DOHH2 (cell line): ENCODE results near the gene TAGLN2.

Source experiments
- H3F3A ChIP-seq: fragments of 200-600 bp; sonication (generic), shearing (Covaris generic); 2 replicates; pipeline ENCODE4 v1.6.0; 2016; ENCODE audit warnings: antibody characterized with exemption, mild to moderate bottlenecking; ENCODE audit not compliant: control insufficient read depth, insufficient read depth
- H3K27ac ChIP-seq: fragments of 200-600 bp; sonication (generic); 2 replicates; pipeline ENCODE4 v1.5.1; 2014; ENCODE audit warnings: low read depth, mild to moderate bottlenecking, low read length, moderate library complexity
- H3K27me3 ChIP-seq: fragments of 200-600 bp; sonication (generic); 2 replicates; pipeline ENCODE4 v1.6.1; 2014; ENCODE audit warnings: mild to moderate bottlenecking, low read length, mixed read lengths; ENCODE audit not compliant: control insufficient read depth
- H3K36me3 ChIP-seq: fragments of 200-600 bp; sonication (generic); 2 replicates; pipeline ENCODE4 v1.6.1; 2014; ENCODE audit warnings: mild to moderate bottlenecking, low read length, moderate library complexity, mixed read lengths; ENCODE audit not compliant: control insufficient read depth
- H3K4me1 ChIP-seq: fragments of 200-600 bp; sonication (generic); 2 replicates; pipeline ENCODE4 v1.6.1; 2014; ENCODE audit warnings: mild to moderate bottlenecking, low read length, mixed read lengths; ENCODE audit not compliant: control insufficient read depth
- H3K4me2 ChIP-seq: fragments of 200-600 bp; sonication (generic); 2 replicates; pipeline ENCODE4 v1.6.0; 2014; ENCODE audit warnings: mild to moderate bottlenecking, low read length, moderate library complexity
- H3K4me3 ChIP-seq: fragments of 200-600 bp; sonication (generic); 2 replicates; pipeline ENCODE4 v1.5.1; 2014; ENCODE audit warnings: mild to moderate bottlenecking, low read length, mixed read lengths
- H3K79me2 ChIP-seq: fragments of 200-600 bp; sonication (generic); 2 replicates; pipeline ENCODE4 v1.6.1; 2014; ENCODE audit warnings: mild to moderate bottlenecking, low read length, mixed read lengths; ENCODE audit not compliant: control insufficient read depth
- H3K9me2 ChIP-seq: fragments of 200-600 bp; sonication (generic); replicated peaks from 2 replicates; pipeline ENCODE4 v1.6.1; 2014; ENCODE audit warnings: mild to moderate bottlenecking, low read length, mixed read lengths; ENCODE audit not compliant: control insufficient read depth
- H3K9me3 ChIP-seq: fragments of 200-600 bp; sonication (generic); 2 replicates; pipeline ENCODE4 v1.6.1; 2014; ENCODE audit warnings: antibody characterized with exemption, low read length, mixed read lengths; ENCODE audit not compliant: control insufficient read depth, insufficient read depth
- H4K20me1 ChIP-seq: fragments of 200-600 bp; sonication (generic); 2 replicates; pipeline ENCODE4 v1.6.0; 2014; ENCODE audit warnings: low read depth, mild to moderate bottlenecking, antibody characterized with exemption, low read length, moderate library complexity; ENCODE audit not compliant: control insufficient read depth, insufficient read depth
- CTCF ChIP-seq: fragments of 200-600 bp; sonication (generic); IDR thresholded peaks from one replicate; pipeline ENCODE4 v1.5.1; 2014; ENCODE audit warnings: antibody characterized with exemption, mild to moderate bottlenecking, low read depth, low read length; ENCODE audit not compliant: poor library complexity, severe bottlenecking
- EZH2phosphoT487 ChIP-seq: fragments of 200-600 bp; sonication (generic); IDR thresholded peaks from 2 replicates; pipeline ENCODE4 v1.6.1; 2017; ENCODE audit warnings: borderline replicate concordance, mild to moderate bottlenecking, antibody characterized with exemption, low read length, moderate library complexity, mixed read lengths

TAGLN2 gene

GRCh38 chr1:159952932-159953331 is 27.6 kb upstream of the TAGLN2 start:
- Histone ChIP-seq H3F3A (no peaks in the 10 kb centered on the region), H3K36me3 (no peaks in the 10 kb centered on the region), H3K79me2 (no peaks in the 10 kb centered on the region), H3K4me3 (no peak overlapping the region), H3K4me2 (no peak overlapping the region), H3K27me3 (peaks cover 17% of the 10 kb centered on the region), H3K27ac (no peak overlapping the region), H3K9me2 (no peaks in the 10 kb centered on the region), H4K20me1 (no peaks in the 10 kb centered on the region), H3K4me1 (no peaks in the 10 kb centered on the region), H3K9me3 (no peaks in the 10 kb centered on the region)
- TF ChIP-seq EZH2phosphoT487 (no peak), CTCF (no peak)

DNA sequence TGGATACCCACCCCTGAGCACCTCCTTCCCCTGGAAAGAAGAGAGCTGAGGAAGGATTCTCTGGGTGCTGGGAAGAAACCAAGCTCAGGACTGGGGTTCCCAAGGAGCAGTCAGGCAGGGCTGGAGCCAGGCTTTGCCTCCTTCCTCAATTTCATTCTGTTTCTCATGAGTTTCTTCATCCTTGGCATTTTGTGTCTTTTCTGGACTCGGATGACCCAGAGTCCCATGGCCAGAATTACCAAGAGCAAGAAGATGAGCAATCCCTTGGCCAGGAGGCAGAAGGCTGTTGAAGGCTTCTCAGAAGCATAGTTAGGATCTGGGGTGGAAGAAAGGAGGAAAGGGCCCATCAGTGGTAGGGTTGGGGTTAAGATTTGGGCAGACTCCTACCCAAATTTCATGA is 26.2 kb upstream of the TAGLN2 start:
- Histone ChIP-seq H3K36me3 (no peaks in the 10 kb centered on the region), H4K20me1 (no peaks in the 10 kb centered on the region), H3K27me3 (peaks cover 15% of the 10 kb centered on the region), H3K4me1 (no peaks in the 10 kb centered on the region), H3F3A (no peaks in the 10 kb centered on the region), H3K9me2 (no peaks in the 10 kb centered on the region), H3K9me3 (no peaks in the 10 kb centered on the region), H3K79me2 (no peaks in the 10 kb centered on the region), H3K4me3 (no peak overlapping the region), H3K4me2 (no peak overlapping the region), H3K27ac (no peak overlapping the region)
- TF ChIP-seq CTCF, result no peak
- TF ChIP-seq EZH2phosphoT487, result no peak

- no peaks in the 10 kb centered on the region for H3K79me2 ChIP-seq
- H4K20me1 ChIP-seq, result no peaks in the 10 kb centered on the region
- no peaks in the 10 kb centered on the region for H3F3A ChIP-seq
- H3K9me2 ChIP-seq, result no peaks in the 10 kb centered on the region
- H3K9me3 ChIP-seq, result no peaks in the 10 kb centered on the region
- H3K4me3 ChIP-seq, result no peak overlapping the region
- H3K27me3 ChIP-seq, result peaks cover 18% of the 10 kb centered on the region
- H3K4me1 ChIP-seq, result peaks cover under 1% of the 10 kb centered on the region
- no peak overlapping the region for H3K4me2 ChIP-seq
- no peaks in the 10 kb centered on the region for H3K36me3 ChIP-seq
- no peak for TF ChIP-seq CTCF
- TF ChIP-seq EZH2phosphoT487, result no peak
- no peak overlapping the region for H3K27ac ChIP-seq
These were observed 25.7 kb upstream of the TAGLN2 start for GRCh38 chr1:159951016-159951415.

GRCh38 chr1:159949981-159950381 is 24.7 kb upstream of the TAGLN2 start:
- peaks cover 25% of the 10 kb centered on the region for H3K27me3 ChIP-seq
- H4K20me1 ChIP-seq, result no peaks in the 10 kb centered on the region
- H3F3A ChIP-seq, result no peaks in the 10 kb centered on the region
- H3K27ac ChIP-seq, result no peak overlapping the region
- H3K4me3 ChIP-seq, result no peak overlapping the region
- no peaks in the 10 kb centered on the region for H3K9me3 ChIP-seq
- no peaks in the 10 kb centered on the region for H3K79me2 ChIP-seq
- no peaks in the 10 kb centered on the region for H3K9me2 ChIP-seq
- no peaks in the 10 kb centered on the region for H3K36me3 ChIP-seq
- H3K4me2 ChIP-seq, result no peak overlapping the region
- TF ChIP-seq CTCF (no peak), EZH2phosphoT487 (no peak)
- H3K4me1 ChIP-seq, result peaks cover 11% of the 10 kb centered on the region
